Measurements from ENCODE around the gene IER3. TPM values are rescaled to one million over a fixed set of nuclear protein-coding genes. Genes with fewer than 3 reads are reported as not detected.

IER3 gene
- total and polyA plus RNA-seq, 2 of the 13 experiments (the other 11 are each of a cell fraction or from before 2014, with no cell fraction given): 51.1 to 131 TPM

DNA sequence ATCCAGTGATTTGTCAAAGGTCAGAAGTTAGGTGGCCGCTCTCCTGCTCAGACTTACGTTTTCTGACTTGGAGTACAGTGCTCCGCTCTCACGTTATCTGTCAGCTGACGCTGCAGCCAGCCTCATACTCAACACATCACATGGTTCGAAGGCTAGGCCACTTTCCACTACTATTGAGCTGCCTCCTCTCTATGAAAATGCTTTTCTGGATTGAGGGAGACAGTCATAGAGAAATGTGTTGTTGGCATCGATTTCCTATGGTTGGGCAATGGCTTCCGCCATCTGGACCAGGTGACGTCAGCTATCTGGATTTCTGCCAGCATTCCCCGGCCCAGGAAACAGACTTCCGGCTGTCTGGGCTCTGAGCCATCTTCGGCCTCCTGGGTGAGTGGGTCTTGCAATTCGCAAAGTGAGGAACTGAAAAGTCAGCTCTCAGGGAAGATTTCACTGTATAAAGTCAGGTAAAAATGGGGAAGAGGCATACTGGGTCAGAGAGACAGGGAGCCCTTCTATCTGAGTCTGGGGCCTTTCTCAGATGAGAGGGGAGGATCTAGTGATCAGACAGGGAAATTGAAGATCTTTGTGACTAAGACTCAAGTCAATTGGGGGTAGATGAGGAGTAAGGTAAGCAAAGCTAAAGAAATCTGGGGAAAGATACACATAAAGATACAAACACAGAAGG, 37.5 kb upstream of the IER3 start (continued):
- TF ChIP-seq THAP11 (CRISPR knock-in tag; IDR thresholded peaks at IDR 0.05) (peak; percentile 86), ZNF460 (CRISPR knock-in tag; IDR thresholded peaks at IDR 0.05; ENCODE audit: borderline replicate concordance) (peak; percentile 10; the same call in 1 of the 2 replicates), NR2F2 (IDR thresholded peaks at IDR 0.05; ENCODE audit: borderline replicate concordance, low read depth) (peak; percentile 36; the same call in 1 of the 2 replicates), ZNF556 (CRISPR knock-in tag; IDR thresholded peaks at IDR 0.05; ENCODE audit: borderline replicate concordance) (peak; percentile 70; the same call in 1 of the 2 replicates), SNRNP70 (IDR thresholded peaks at IDR 0.05; ENCODE audit: low read depth, low read length) (no peak), CREM (IDR thresholded peaks at IDR 0.05) (peak; percentile 95), CREM (CRISPR knock-in tag; IDR thresholded peaks at IDR 0.05) (no peak), NCOA2 (CRISPR knock-in tag; IDR thresholded peaks at IDR 0.05) (peak; percentile 86), SP5 (CRISPR knock-in tag; IDR thresholded peaks at IDR 0.05; ENCODE audit: borderline replicate concordance, low read depth) (peak; percentile 67), ZNF484 (CRISPR knock-in tag; IDR thresholded peaks at IDR 0.05; ENCODE audit: borderline replicate concordance, low read depth) (no peak), KMT2A (CRISPR knock-in tag; IDR thresholded peaks at IDR 0.05) (peak; percentile 70), SETDB1 (CRISPR knock-in tag; IDR thresholded peaks at IDR 0.05; ENCODE audit: borderline replicate concordance) (no peak), WIZ (CRISPR knock-in tag; IDR thresholded peaks at IDR 0.05) (peak; percentile 82; the same call in 1 of the 2 replicates), MED13 (CRISPR knock-in tag; IDR thresholded peaks at IDR 0.05) (peak; percentile 87; the same call in 1 of the 2 replicates), MYC (CRISPR knock-in tag; IDR thresholded peaks at IDR 0.05; ENCODE audit: borderline replicate concordance) (peak; percentile 73), SALL2 (CRISPR knock-in tag; IDR thresholded peaks at IDR 0.05) (peak; percentile 83; the same call in 1 of the 2 replicates)
- TF ChIP-seq, protein P1, sequence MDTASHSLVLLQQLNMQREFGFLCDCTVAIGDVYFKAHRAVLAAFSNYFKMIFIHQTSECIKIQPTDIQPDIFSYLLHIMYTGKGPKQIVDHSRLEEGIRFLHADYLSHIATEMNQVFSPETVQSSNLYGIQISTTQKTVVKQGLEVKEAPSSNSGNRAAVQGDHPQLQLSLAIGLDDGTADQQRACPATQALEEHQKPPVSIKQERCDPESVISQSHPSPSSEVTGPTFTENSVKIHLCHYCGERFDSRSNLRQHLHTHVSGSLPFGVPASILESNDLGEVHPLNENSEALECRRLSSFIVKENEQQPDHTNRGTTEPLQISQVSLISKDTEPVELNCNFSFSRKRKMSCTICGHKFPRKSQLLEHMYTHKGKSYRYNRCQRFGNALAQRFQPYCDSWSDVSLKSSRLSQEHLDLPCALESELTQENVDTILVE (CRISPR knock-in tag; IDR thresholded peaks at IDR 0.05): peak; percentile 83; the same call in 1 of the 2 replicates
- TF ChIP-seq, protein P2, sequence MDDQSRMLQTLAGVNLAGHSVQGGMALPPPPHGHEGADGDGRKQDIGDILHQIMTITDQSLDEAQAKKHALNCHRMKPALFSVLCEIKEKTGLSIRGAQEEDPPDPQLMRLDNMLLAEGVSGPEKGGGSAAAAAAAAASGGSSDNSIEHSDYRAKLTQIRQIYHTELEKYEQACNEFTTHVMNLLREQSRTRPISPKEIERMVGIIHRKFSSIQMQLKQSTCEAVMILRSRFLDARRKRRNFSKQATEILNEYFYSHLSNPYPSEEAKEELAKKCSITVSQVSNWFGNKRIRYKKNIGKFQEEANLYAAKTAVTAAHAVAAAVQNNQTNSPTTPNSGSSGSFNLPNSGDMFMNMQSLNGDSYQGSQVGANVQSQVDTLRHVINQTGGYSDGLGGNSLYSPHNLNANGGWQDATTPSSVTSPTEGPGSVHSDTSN (CRISPR knock-in tag; IDR thresholded peaks at IDR 0.05; ENCODE audit: borderline replicate concordance): no peak
- TF ChIP-seq, protein P3, sequence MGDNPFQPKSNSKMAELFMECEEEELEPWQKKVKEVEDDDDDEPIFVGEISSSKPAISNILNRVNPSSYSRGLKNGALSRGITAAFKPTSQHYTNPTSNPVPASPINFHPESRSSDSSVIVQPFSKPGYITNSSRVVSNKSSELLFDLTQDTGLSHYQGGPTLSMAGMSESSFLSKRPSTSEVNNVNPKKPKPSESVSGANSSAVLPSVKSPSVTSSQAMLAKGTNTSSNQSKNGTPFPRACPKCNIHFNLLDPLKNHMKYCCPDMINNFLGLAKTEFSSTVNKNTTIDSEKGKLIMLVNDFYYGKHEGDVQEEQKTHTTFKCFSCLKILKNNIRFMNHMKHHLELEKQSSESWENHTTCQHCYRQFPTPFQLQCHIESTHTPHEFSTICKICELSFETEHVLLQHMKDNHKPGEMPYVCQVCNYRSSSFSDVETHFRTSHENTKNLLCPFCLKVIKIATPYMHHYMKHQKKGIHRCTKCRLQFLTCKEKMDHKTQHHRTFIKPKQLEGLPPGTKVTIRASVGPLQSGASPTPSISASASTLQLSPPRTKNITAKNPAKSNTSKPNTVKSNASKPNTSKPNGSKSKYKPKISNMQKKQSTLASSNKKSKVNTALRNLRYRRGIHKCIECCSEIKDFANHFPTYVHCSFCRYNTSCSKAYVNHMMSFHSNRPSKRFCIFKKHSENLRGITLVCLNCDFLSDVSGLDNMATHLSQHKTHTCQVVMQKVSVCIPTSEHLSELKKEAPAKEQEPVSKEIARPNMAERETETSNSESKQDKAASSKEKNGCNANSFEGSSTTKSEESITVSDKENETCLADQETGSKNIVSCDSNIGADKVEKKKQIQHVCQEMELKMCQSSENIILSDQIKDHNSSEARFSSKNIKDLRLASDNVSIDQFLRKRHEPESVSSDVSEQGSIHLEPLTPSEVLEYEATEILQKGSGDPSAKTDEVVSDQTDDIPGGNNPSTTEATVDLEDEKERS (CRISPR knock-in tag; IDR thresholded peaks at IDR 0.05): peak; percentile 60; the same call in 1 of the 2 replicates
- TF ChIP-seq, protein P4, sequence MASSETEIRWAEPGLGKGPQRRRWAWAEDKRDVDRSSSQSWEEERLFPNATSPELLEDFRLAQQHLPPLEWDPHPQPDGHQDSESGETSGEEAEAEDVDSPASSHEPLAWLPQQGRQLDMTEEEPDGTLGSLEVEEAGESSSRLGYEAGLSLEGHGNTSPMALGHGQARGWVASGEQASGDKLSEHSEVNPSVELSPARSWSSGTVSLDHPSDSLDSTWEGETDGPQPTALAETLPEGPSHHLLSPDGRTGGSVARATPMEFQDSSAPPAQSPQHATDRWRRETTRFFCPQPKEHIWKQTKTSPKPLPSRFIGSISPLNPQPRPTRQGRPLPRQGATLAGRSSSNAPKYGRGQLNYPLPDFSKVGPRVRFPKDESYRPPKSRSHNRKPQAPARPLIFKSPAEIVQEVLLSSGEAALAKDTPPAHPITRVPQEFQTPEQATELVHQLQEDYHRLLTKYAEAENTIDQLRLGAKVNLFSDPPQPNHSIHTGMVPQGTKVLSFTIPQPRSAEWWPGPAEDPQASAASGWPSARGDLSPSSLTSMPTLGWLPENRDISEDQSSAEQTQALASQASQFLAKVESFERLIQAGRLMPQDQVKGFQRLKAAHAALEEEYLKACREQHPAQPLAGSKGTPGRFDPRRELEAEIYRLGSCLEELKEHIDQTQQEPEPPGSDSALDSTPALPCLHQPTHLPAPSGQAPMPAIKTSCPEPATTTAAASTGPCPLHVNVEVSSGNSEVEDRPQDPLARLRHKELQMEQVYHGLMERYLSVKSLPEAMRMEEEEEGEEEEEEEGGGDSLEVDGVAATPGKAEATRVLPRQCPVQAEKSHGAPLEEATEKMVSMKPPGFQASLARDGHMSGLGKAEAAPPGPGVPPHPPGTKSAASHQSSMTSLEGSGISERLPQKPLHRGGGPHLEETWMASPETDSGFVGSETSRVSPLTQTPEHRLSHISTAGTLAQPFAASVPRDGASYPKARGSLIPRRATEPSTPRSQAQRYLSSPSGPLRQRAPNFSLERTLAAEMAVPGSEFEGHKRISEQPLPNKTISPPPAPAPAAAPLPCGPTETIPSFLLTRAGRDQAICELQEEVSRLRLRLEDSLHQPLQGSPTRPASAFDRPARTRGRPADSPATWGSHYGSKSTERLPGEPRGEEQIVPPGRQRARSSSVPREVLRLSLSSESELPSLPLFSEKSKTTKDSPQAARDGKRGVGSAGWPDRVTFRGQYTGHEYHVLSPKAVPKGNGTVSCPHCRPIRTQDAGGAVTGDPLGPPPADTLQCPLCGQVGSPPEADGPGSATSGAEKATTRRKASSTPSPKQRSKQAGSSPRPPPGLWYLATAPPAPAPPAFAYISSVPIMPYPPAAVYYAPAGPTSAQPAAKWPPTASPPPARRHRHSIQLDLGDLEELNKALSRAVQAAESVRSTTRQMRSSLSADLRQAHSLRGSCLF (CRISPR knock-in tag; IDR thresholded peaks at IDR 0.05; ENCODE audit: borderline replicate concordance): 0 out of 2 replicates have a peak, but pooled peaks have one; percentile 60
